PC-3 (cell line): ENCODE results near the gene PHYKPL. TPM values are rescaled to one million over a fixed set of nuclear protein-coding genes. Genes with fewer than 3 reads are reported as not detected.

Experiments
- ATAC-seq: fragments of 200-7000 bp; cut with Tn5 transposase; 2 replicates; pipeline ENCODE4 v1.9.1; 2020; ENCODE audit warnings: mild to moderate bottlenecking, moderate library complexity
- BruUV-seq: library from RNA; stranded (reverse); fragments of 400-500 nt; replicated peaks from 2 replicates; lab custom pipeline; 2021; lab: Mats Ljungman, UMichigan
- CTCF ChIA-PET: fragments of 300-600 bp; sonication (Branson Sonifier 250); formaldehyde crosslinking; loops from one replicate; lab custom pipeline; 2022; ENCODE audit warnings: antibody characterized with exemption; lab: Charles Lee
- POLR2A ChIA-PET: fragments of 300-600 bp; sonication (Branson Sonifier 250); formaldehyde crosslinking; loops from one replicate; lab custom pipeline; 2022; ENCODE audit warnings: antibody characterized with exemption; ENCODE audit not compliant: unreplicated experiment; lab: Charles Lee
- DNase-seq: peaks from one replicate; pipeline ENCODE4 v3.0.0-alpha.2; 2015
- H2AFZ ChIP-seq: fragments of 300-600 bp; sonication (generic); 2 replicates; pipeline ENCODE4 v1.6.0; 2016; ENCODE audit warnings: antibody characterized with exemption, low read length
- H3F3A ChIP-seq: fragments of 300-600 bp; sonication (generic); one replicate; pipeline ENCODE4 v1.6.0; 2017; ENCODE audit warnings: antibody characterized with exemption, low read length, control low read depth, mild to moderate bottlenecking; ENCODE audit not compliant: unreplicated experiment
- H3K27ac ChIP-seq: fragments of 300-600 bp; sonication (generic); 2 replicates; pipeline ENCODE4 v1.5.1; 2016; ENCODE audit warnings: mild to moderate bottlenecking, low read length
- H3K27me3 ChIP-seq: fragments of 300-600 bp; sonication (generic); 2 replicates; pipeline ENCODE4 v1.6.1; 2016; ENCODE audit warnings: low read length, mixed read lengths
- H3K36me3 ChIP-seq: fragments of 300-600 bp; sonication (generic); 2 replicates; pipeline ENCODE4 v1.6.1; 2016; ENCODE audit warnings: low read depth, mixed run types, low read length, mixed read lengths
- H3K4me1 ChIP-seq: fragments of 300-600 bp; sonication (generic); 2 replicates; pipeline ENCODE4 v1.5.1; 2016; ENCODE audit warnings: low read length; ENCODE audit not compliant: insufficient read depth
- H3K4me2 ChIP-seq: fragments of 300-600 bp; sonication (generic); 2 replicates; pipeline ENCODE4 v1.6.0; 2016; ENCODE audit warnings: low read length
- H3K4me3 ChIP-seq: fragments of 300-600 bp; sonication (generic); 2 replicates; pipeline ENCODE4 v1.5.1; 2016; ENCODE audit warnings: mild to moderate bottlenecking, low read length, mixed read lengths
- H3K79me2 ChIP-seq: fragments of 300-600 bp; sonication (generic); 2 replicates; pipeline ENCODE4 v1.6.1; 2017; ENCODE audit warnings: low read length, mixed read lengths
- H3K9ac ChIP-seq: fragments of 300-600 bp; sonication (generic); 2 replicates; pipeline ENCODE4 v1.6.0; 2016; ENCODE audit warnings: mild to moderate bottlenecking, low read length
- H3K9me2 ChIP-seq: fragments of 300-600 bp; sonication (generic); replicated peaks from 2 replicates; pipeline ENCODE4 v1.6.1; 2016; ENCODE audit warnings: mixed run types, low read length, mixed read lengths
- H3K9me3 ChIP-seq: fragments of 300-600 bp; sonication (generic); 2 replicates; pipeline ENCODE4 v1.6.1; 2016; ENCODE audit warnings: low read length, mixed read lengths
- H4K20me1 ChIP-seq: fragments of 300-600 bp; sonication (generic); 2 replicates; pipeline ENCODE4 v1.6.1; 2016; ENCODE audit warnings: low read length, mixed read lengths
- CTCF ChIP-seq: fragments of 300-600 bp; sonication (generic); conservative IDR thresholded peaks from 2 replicates; pipeline ENCODE4 v1.5.1; 2017; ENCODE audit warnings: antibody characterized with exemption, low read depth, mild to moderate bottlenecking, low read length
- EZH2 ChIP-seq: fragments of 300-600 bp; sonication (generic); IDR thresholded peaks from one replicate; pipeline ENCODE4 v1.6.1; 2017; ENCODE audit warnings: antibody characterized with exemption, mild to moderate bottlenecking, low read length; ENCODE audit not compliant: unreplicated experiment
- EZH2phosphoT487 ChIP-seq: fragments of 300-600 bp; sonication (generic); IDR thresholded peaks from 2 replicates; pipeline ENCODE4 v1.6.1; 2018; ENCODE audit warnings: mild to moderate bottlenecking, antibody characterized with exemption, low read length, borderline replicate concordance
- intact Hi-C: fragments of 100-400 bp; cut with micrococcal nuclease; formaldehyde crosslinking; loops from 2 replicates; pipeline ENCODE4 v1.9.0; 2023
- total RNA-seq: library from RNA; depleted of rRNA; stranded (reverse); fragments of >200 nt; gene quantifications from 2 replicates; pipeline ENCODE4 v1.2.3, GENCODE V29; 2014

The PHYKPL gene
- total RNA-seq, 1 experiment from 2014 or later = 31.2 TPM

GRCh38 chr5:178246624-178247279 is 14.2 kb upstream of the PHYKPL start:
- Histone ChIP-seq H3K27me3 (no peaks in the 10 kb centered on the region), H3K79me2 (no peaks in the 10 kb centered on the region), H2AFZ (no peak overlapping the region), H3K9me3 (no peaks in the 10 kb centered on the region), H3K4me1 (no peaks in the 10 kb centered on the region), H3K9ac (no peak overlapping the region), H3K27ac (no peak overlapping the region), H4K20me1 (no peaks in the 10 kb centered on the region), H3K4me2 (no peak overlapping the region), H3K9me2 (no peaks in the 10 kb centered on the region), H3F3A (no peaks in the 10 kb centered on the region), H3K4me3 (no peak overlapping the region), H3K36me3 (no peaks in the 10 kb centered on the region)
- ATAC-seq = no peak
- no peak for DNase-seq
- BruUV-seq = no TSS peak
- intact Hi-C loops = no loop called here
- TF ChIP-seq CTCF (no peak), EZH2 (no peak)
- POLR2A ChIA-PET = no interaction called here
- CTCF ChIA-PET = no interaction called here

GRCh38 chr5:178245389-178245788 is 12.8 kb upstream of the PHYKPL start:
- Histone ChIP-seq H2AFZ (no peak overlapping the region), H3K27ac (no peak overlapping the region), H3K4me1 (no peaks in the 10 kb centered on the region), H3K4me2 (no peak overlapping the region), H4K20me1 (no peaks in the 10 kb centered on the region), H3K9ac (no peak overlapping the region), H3K9me3 (no peaks in the 10 kb centered on the region), H3K36me3 (no peaks in the 10 kb centered on the region), H3K27me3 (no peaks in the 10 kb centered on the region), H3K9me2 (no peaks in the 10 kb centered on the region), H3F3A (no peaks in the 10 kb centered on the region), H3K4me3 (no peak overlapping the region), H3K79me2 (no peaks in the 10 kb centered on the region)
- BruUV-seq = no TSS peak
- intact Hi-C loops = no loop called here
- CTCF ChIA-PET = no interaction called here
- TF ChIP-seq EZH2phosphoT487 (no peak), CTCF (no peak), EZH2 (no peak)
- DNase-seq (no peak), ATAC-seq (no peak)
- POLR2A ChIA-PET = no interaction called here

GRCh38 chr5:178244576-178244975 is 12.0 kb upstream of the PHYKPL start:
- Histone ChIP-seq H3F3A (no peaks in the 10 kb centered on the region), H3K4me2 (no peak overlapping the region), H3K79me2 (no peaks in the 10 kb centered on the region), H3K27ac (no peak overlapping the region), H3K36me3 (no peaks in the 10 kb centered on the region), H3K4me1 (no peaks in the 10 kb centered on the region), H3K9me2 (no peaks in the 10 kb centered on the region), H3K27me3 (no peaks in the 10 kb centered on the region), H3K9ac (no peak overlapping the region), H2AFZ (no peak overlapping the region), H4K20me1 (no peaks in the 10 kb centered on the region), H3K4me3 (no peak overlapping the region), H3K9me3 (no peaks in the 10 kb centered on the region)
- ChIA-PET POLR2A (no interaction called here), CTCF (no interaction called here)
- DNase-seq = no peak
- BruUV-seq = no TSS peak
- intact Hi-C loops = no loop called here
- no peak for ATAC-seq
- TF ChIP-seq CTCF = no peak
- no peak for TF ChIP-seq EZH2phosphoT487
- no peak for TF ChIP-seq EZH2
